H1 (cell line): ENCODE measurements around the gene WDR54. TPM values are rescaled to one million over a fixed set of nuclear protein-coding genes. Genes with fewer than 3 reads are reported as not detected.

ENCODE experiments used
- CTCF ChIA-PET: fragments of 300-600 bp; sonication (Branson Sonifier 250); formaldehyde crosslinking; loops from one replicate; lab custom pipeline; 2021; ENCODE audit not compliant: partially characterized antibody; lab: Charles Lee
- POLR2A ChIA-PET: fragments of 300-600 bp; sonication (Branson Sonifier 250); formaldehyde crosslinking; loops from one replicate; lab custom pipeline; 2021; ENCODE audit warnings: inconsistent platforms; ENCODE audit not compliant: partially characterized antibody; lab: Charles Lee
- DNase-seq, 2 experiments: peaks; one replicate each; pipeline versions ENCODE4 v3.0.0 to v3.0.0-alpha.2; 2010 to 2022; ENCODE audit warnings: low spot score in 2 of 2, low read depth in 1 of 2, mixed read lengths in 1 of 2
- FAIRE-seq: peaks from 2 replicates; lab custom pipeline; 2011; peaks lifted over from hg19 to GRCh38; lab: Jason Lieb, UNC
- H2AFZ ChIP-seq: 2 replicates; pipeline ENCODE4 v1.8.1; 2012; ENCODE audit warnings: low read length, inconsistent platforms
- H2AK5ac ChIP-seq: 2 replicates; pipeline ENCODE4 v1.6.1; 2013; ENCODE audit warnings: low read depth, low read length
- H2BK120ac ChIP-seq: replicated peaks from 2 replicates; pipeline ENCODE3; 2013; ENCODE audit warnings: low read depth, low read length, inconsistent platforms
- H2BK12ac ChIP-seq: 2 replicates; pipeline ENCODE4 v1.6.1; 2013; ENCODE audit warnings: low read depth, low read length
- H2BK15ac ChIP-seq: 2 replicates; pipeline ENCODE4 v1.6.1; 2013; ENCODE audit warnings: low read length
- H2BK20ac ChIP-seq: 2 replicates; pipeline ENCODE4 v1.6.1; 2013; ENCODE audit warnings: low read length
- H2BK5ac ChIP-seq: 2 replicates; pipeline ENCODE4 v1.6.1; 2013; ENCODE audit warnings: low read depth, low read length
- H3K14ac ChIP-seq: 2 replicates; pipeline ENCODE4 v1.6.1; 2013; ENCODE audit warnings: inconsistent platforms; ENCODE audit not compliant: insufficient read length
- H3K18ac ChIP-seq: 2 replicates; pipeline ENCODE4 v1.6.1; 2013; ENCODE audit warnings: low read length; ENCODE audit errors: extremely low read depth
- H3K23ac ChIP-seq: 2 replicates; pipeline ENCODE4 v1.6.1; 2013; ENCODE audit warnings: inconsistent platforms; ENCODE audit not compliant: insufficient read length
- H3K23me2 ChIP-seq: 2 replicates; pipeline ENCODE4 v1.6.1; 2013; ENCODE audit warnings: low read depth, low read length
- H3K27ac ChIP-seq: 2 replicates; pipeline ENCODE4 v1.6.1; 2011; ENCODE audit warnings: low read depth, low read length, inconsistent platforms
- H3K27me3 ChIP-seq, 4 experiments: replicated peaks in 1 of 4; 1 replicate in 1 of 4; 2 replicates in 3 of 4; pipeline versions ENCODE4 v1.6.1 to v1.8.1; 2011 to 2013; ENCODE audit warnings: low read length in 3 of 4, mild to moderate bottlenecking in 3 of 4, inconsistent platforms in 2 of 4, mixed read lengths in 2 of 4, moderate library complexity in 1 of 4; ENCODE audit not compliant: control insufficient read depth in 3 of 4, insufficient read depth in 3 of 4; ENCODE audit errors: extremely low read depth in 1 of 4
- H3K36me3 ChIP-seq, 4 experiments: 2 replicates each; pipeline versions ENCODE4 v1.6.1 to v1.8.1; 2011 to 2013; ENCODE audit warnings: mild to moderate bottlenecking in 4 of 4, low read length in 3 of 4, moderate library complexity in 2 of 4, control low read depth in 1 of 4, inconsistent platforms in 1 of 4; ENCODE audit not compliant: insufficient read depth in 4 of 4, control insufficient read depth in 2 of 4
- H3K4ac ChIP-seq: replicated peaks from 2 replicates; pipeline ENCODE3; 2013; ENCODE audit warnings: low read length, low read depth, mixed read lengths, inconsistent platforms; ENCODE audit not compliant: insufficient read length
- H3K4me1 ChIP-seq, 4 experiments: replicated peaks in 1 of 4; 1 replicate in 1 of 4; 2 replicates in 3 of 4; pipeline versions ENCODE4 v1.6.1 to v1.8.1; 2011 to 2013; ENCODE audit warnings: low read length in 3 of 4, inconsistent platforms in 2 of 4, mixed read lengths in 1 of 4; ENCODE audit not compliant: insufficient read depth in 4 of 4, control insufficient read depth in 3 of 4
- H3K4me2 ChIP-seq, 2 experiments: 2 replicates each; pipeline versions ENCODE4 v1.6.1 to v1.8.1; 2011 to 2013; ENCODE audit warnings: low read depth in 2 of 2, low read length in 2 of 2, control low read depth in 1 of 2, inconsistent platforms in 1 of 2, mild to moderate bottlenecking in 1 of 2; ENCODE audit not compliant: insufficient read depth in 1 of 2
- H3K4me3 ChIP-seq, 4 experiments: fragments of 200-600, 300-600 bp in 1 of 4; sonication (generic), shearing (Covaris generic), sonication (Bioruptor Twin) in 1 of 4; 2 replicates each; pipeline versions ENCODE4 v1.5.1 to v1.8.1; 2011 to 2016; ENCODE audit warnings: low read length in 4 of 4, low read depth in 3 of 4, control low read depth in 2 of 4, inconsistent platforms in 2 of 4, mild to moderate bottlenecking in 2 of 4, mixed read lengths in 1 of 4, moderate library complexity in 1 of 4; ENCODE audit not compliant: insufficient read depth in 2 of 4; ENCODE audit errors: extremely low read depth in 1 of 4
- H3K56ac ChIP-seq: replicated peaks from 2 replicates; pipeline ENCODE3; 2013; ENCODE audit warnings: low read depth, mild to moderate bottlenecking, mixed read lengths, low read length, inconsistent platforms; ENCODE audit not compliant: insufficient read length
- H3K79me1 ChIP-seq: 2 replicates; pipeline ENCODE4 v1.6.1; 2013; ENCODE audit warnings: low read depth, low read length, control low read depth
- H3K79me2 ChIP-seq, 2 experiments: 2 replicates each; pipeline versions ENCODE4 v1.6.1 to v1.8.1; 2012 to 2013; ENCODE audit warnings: low read length in 2 of 2, mild to moderate bottlenecking in 2 of 2, inconsistent platforms in 1 of 2; ENCODE audit not compliant: insufficient read depth in 2 of 2, control insufficient read depth in 1 of 2
- H3K9ac ChIP-seq, 4 experiments: replicated peaks in 1 of 4; 1 replicate in 1 of 4; 2 replicates in 3 of 4; pipeline versions ENCODE4 v1.6.1 to v1.8.1; 2011 to 2013; ENCODE audit warnings: low read depth in 3 of 4, low read length in 3 of 4, control low read depth in 2 of 4, mild to moderate bottlenecking in 2 of 4, moderate library complexity in 2 of 4, inconsistent platforms in 1 of 4; ENCODE audit errors: extremely low read depth in 1 of 4
- H3K9me3 ChIP-seq, 2 experiments: 2 replicates each; pipeline versions ENCODE4 v1.6.1 to v1.8.1; 2012 to 2013; ENCODE audit warnings: mild to moderate bottlenecking in 2 of 2, moderate library complexity in 2 of 2, control low read depth in 1 of 2, inconsistent platforms in 1 of 2, low read depth in 1 of 2, low read length in 1 of 2, mixed read lengths in 1 of 2; ENCODE audit not compliant: insufficient read depth in 2 of 2
- H4K20me1 ChIP-seq, 2 experiments: replicated peaks in 1 of 2; 2 replicates each; pipeline versions ENCODE3 to v1.8.1; 2011 to 2013; ENCODE audit warnings: inconsistent platforms in 2 of 2, low read length in 2 of 2, mild to moderate bottlenecking in 1 of 2; ENCODE audit not compliant: insufficient read depth in 2 of 2, control insufficient read depth in 1 of 2
- H4K5ac ChIP-seq: 2 replicates; pipeline ENCODE4 v1.6.1; 2013; ENCODE audit warnings: low read length, low read depth, mixed read lengths, inconsistent platforms; ENCODE audit not compliant: insufficient read length
- H4K8ac ChIP-seq: 2 replicates; pipeline ENCODE4 v1.8.0; 2013; ENCODE audit warnings: mild to moderate bottlenecking, moderate library complexity, low read length, inconsistent platforms; ENCODE audit not compliant: insufficient read depth; ENCODE audit errors: extremely low read depth
- H4K91ac ChIP-seq: replicated peaks from 2 replicates; pipeline ENCODE3; 2013; ENCODE audit warnings: low read length, mixed read lengths, inconsistent platforms; ENCODE audit not compliant: insufficient read length
- CEBPB ChIP-seq: IDR thresholded peaks from 2 replicates; pipeline ENCODE4 v1.6.1; 2012; ENCODE audit warnings: low read depth, low read length
- CHD1 ChIP-seq: IDR thresholded peaks from 2 replicates; pipeline ENCODE4 v1.6.1; 2012; ENCODE audit warnings: low read depth, low read length, improper control_type of control experiment
- NRF1 ChIP-seq: IDR thresholded peaks from 2 replicates; pipeline ENCODE4 v1.6.1; 2011; ENCODE audit warnings: mild to moderate bottlenecking, low read depth, low read length, improper control_type of control experiment
- POLR2A ChIP-seq, 2 experiments: IDR thresholded peaks; 1 replicate in 1 of 2; 2 replicates in 1 of 2; pipeline ENCODE4 v1.6.1; 2011; ENCODE audit warnings: low read depth in 2 of 2, low read length in 2 of 2, mild to moderate bottlenecking in 2 of 2; ENCODE audit errors: control extremely low read depth in 1 of 2
- RBBP5 ChIP-seq: IDR thresholded peaks from 2 replicates; pipeline ENCODE4 v1.7.1; 2012; ENCODE audit warnings: low read depth, mild to moderate bottlenecking, inconsistent platforms, low read length, moderate library complexity, borderline replicate concordance
- SIN3A ChIP-seq, 2 experiments: IDR thresholded peaks in 1 of 2; conservative IDR thresholded peaks in 1 of 2; 2 replicates each; pipeline ENCODE4 v1.6.1; 2011 to 2012; ENCODE audit warnings: low read length in 2 of 2, improper control_type of control experiment in 1 of 2, low read depth in 1 of 2, mild to moderate bottlenecking in 1 of 2
- SIX5 ChIP-seq: IDR thresholded peaks from 2 replicates; pipeline ENCODE4 v1.6.1; 2011; ENCODE audit warnings: mild to moderate bottlenecking, low read depth, low read length
- SP1 ChIP-seq: IDR thresholded peaks from 2 replicates; pipeline ENCODE4 v1.6.1; 2011; ENCODE audit warnings: low read depth, low read length
- SP4 ChIP-seq: IDR thresholded peaks from 2 replicates; pipeline ENCODE4 v1.6.1; 2012; ENCODE audit warnings: low read length, inconsistent platforms
- WGBS, 2 experiments: shearing (Covaris generic) in 1 of 2; methylation state at CpG; one replicate each; pipeline versions ENCODE4 v1.1.6 to v1.1.7; 2013 to 2015; ENCODE audit warnings: low lambda C conversion rate in 2 of 2, mixed read lengths in 2 of 2, inconsistent platforms in 1 of 2, low coverage in 1 of 2, missing lambda C conversion rate in 1 of 2; ENCODE audit not compliant: insufficient replicate concordance in 2 of 2, insufficient coverage in 1 of 2, insufficient read length in 1 of 2; ENCODE audit errors: extremely low coverage in 1 of 2, missing lambda C conversion rate in 1 of 2; 5-methylcytosine and 5-hydroxymethylcytosine counted together
- polyA plus RNA-seq, 7 experiments: library from polyadenylated mRNA; depleted of rRNA in 3 of 7; stranded (reverse) in 5 of 7; unstranded in 2 of 7; fragments of >200 nt in 5 of 7; fragments of 200-250 nt in 2 of 7; gene quantifications; 1 replicate in 5 of 7; 2 replicates in 1 of 7; 4 replicates in 1 of 7; pipeline versions ENCODE4 v1.2.1 to v1.2.3, GENCODE V29; 2011 to 2013; ENCODE audit warnings: missing spikeins in 2 of 7, mixed read lengths in 2 of 7
- total RNA-seq: library from RNA; stranded (reverse); fragmentation: NEBNext Ultra II Directional; extraction: Animal tissue kit (Norgen Biotek cat#: 25700); gene quantifications from 2 replicates; pipeline ENCODE4 v1.2.1, GENCODE V29; 2021
- TF ChIP-seq, protein P1 (sequence below): IDR thresholded peaks from 2 replicates; pipeline ENCODE4 v1.6.1; 2011; ENCODE audit warnings: low read depth, mild to moderate bottlenecking, low read length; ENCODE audit not compliant: insufficient read depth

WDR54 gene
- total and polyA plus RNA-seq, 2 of the 8 experiments (the other 6 are each of a cell fraction or from before 2014, with no cell fraction given): 41.6 to 125 TPM

DNA sequence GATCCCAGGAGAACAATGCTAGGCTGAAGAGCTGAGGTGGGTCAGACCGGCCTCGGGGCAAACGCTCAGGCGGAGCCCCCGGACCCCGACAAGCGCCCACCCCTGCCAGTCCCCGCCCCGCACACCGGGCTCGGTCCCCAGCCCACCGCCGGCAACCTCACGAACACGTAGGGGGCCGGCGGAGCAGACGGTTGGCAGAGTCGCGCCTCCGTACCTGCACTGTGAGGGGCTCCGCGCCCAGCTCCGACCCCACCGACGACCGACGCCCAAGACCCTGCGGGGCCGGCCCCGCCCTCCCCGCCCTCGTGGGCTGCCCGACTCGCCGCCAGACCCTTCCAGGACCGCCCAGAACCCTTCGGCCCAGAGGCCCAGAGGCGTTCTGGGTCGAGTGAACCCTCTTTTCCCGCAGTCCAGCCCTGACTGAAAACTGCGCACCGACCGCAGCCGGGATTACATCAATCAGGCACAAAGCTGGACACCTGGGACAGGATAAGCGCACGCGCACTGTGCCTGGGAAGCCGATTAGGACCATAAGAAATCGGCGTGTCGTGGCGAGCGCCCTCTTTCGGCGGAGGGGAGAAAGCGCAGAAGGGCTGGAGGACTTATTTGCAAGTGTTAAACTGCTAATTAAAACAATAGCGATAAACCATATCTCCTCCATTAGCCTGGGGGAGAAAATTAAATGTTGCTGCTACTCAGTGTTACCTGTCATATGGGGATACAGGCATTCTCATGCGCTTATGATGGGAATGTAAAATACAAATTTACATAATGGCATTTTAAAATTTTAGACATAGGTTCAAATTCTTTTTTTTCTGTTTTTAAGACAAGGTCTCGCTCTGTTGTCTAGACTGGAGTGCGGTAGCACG is 29.7 kb upstream of the WDR54 start:
- H3K4me1 ChIP-seq: peaks cover 0 to 3% (median 0%) of the 10 kb centered on the region in 4 experiments; a peak in 4 of 7 replicates
- H3K36me3 ChIP-seq: no peaks in the 10 kb centered on the region
- 7% methylated on average over 35 of the region's 62 CpGs; no CpG with 5 or more reads in 1 of the 2 experiments for WGBS, 2 experiments
- peak overlapping the region; percentile 98 for H3K56ac ChIP-seq
- H3K23ac ChIP-seq: no peak overlapping the region
- no peaks in the 10 kb centered on the region for H3K27me3 ChIP-seq
- H4K20me1 ChIP-seq: peaks cover 6 to 10% of the 10 kb centered on the region in 2 experiments
- H3K4ac ChIP-seq: no peak overlapping the region
- H3K27ac ChIP-seq: peak overlapping the region; percentile 98
- peak overlapping the region; percentile 86 to 96 (median 90) for H3K4me3 ChIP-seq
- H2AK5ac ChIP-seq: no peak overlapping the region
- peak overlapping the region; percentile 83 for H4K91ac ChIP-seq
- peak overlapping the region; percentile 98 for H2BK5ac ChIP-seq
- peak overlapping the region; percentile 100 for H3K18ac ChIP-seq
- H4K8ac ChIP-seq: peak overlapping the region; percentile 99
- H3K9me3 ChIP-seq: no peaks in the 10 kb centered on the region
- 0 out of 2 replicates have a peak overlapping the region, but pooled peaks have one; percentile 81 for H2BK12ac ChIP-seq
- peak overlapping the region; percentile 100 for H2BK15ac ChIP-seq
- H3K79me2 ChIP-seq: peaks cover 15 to 45% of the 10 kb centered on the region in 2 experiments
- peaks cover 6% of the 10 kb centered on the region for H3K23me2 ChIP-seq
- ChIA-PET POLR2A (interaction anchor here (0.6 to 3.3 kb wide), 25 partner anchors 9 to 391 kb away, joined by 3 to 16 read pairs (median 4); partner anchors contain the start of genes C2orf81, DCTN1, MTHFD2 and RTKN), CTCF (interaction anchor here (0.6 to 6.1 kb wide), 22 partner anchors 9 to 436 kb away, joined by 3 to 49 read pairs (median 4); partner anchors contain the start of genes DCTN1, INO80B and WBP1)
- no peak overlapping the region for H3K14ac ChIP-seq
- peak overlapping the region; percentile 99 for H4K5ac ChIP-seq
- DNase-seq (peak; percentile 90 to 98), FAIRE-seq (no peak)
- H2AFZ ChIP-seq: peak overlapping the region; percentile 83
- no peak overlapping the region for H2BK120ac ChIP-seq
- H3K9ac ChIP-seq: peak overlapping the region; percentile 83 to 97 (median 90)
- peak overlapping the region; percentile 90 to 92 for H3K4me2 ChIP-seq
- H3K79me1 ChIP-seq: peaks cover 10% of the 10 kb centered on the region
- H2BK20ac ChIP-seq: no peak overlapping the region
- TF ChIP-seq, protein P1, sequence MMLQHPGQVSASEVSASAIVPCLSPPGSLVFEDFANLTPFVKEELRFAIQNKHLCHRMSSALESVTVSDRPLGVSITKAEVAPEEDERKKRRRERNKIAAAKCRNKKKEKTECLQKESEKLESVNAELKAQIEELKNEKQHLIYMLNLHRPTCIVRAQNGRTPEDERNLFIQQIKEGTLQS: peak; percentile 30; the same call in 1 of the 2 replicates
- no peak for TF ChIP-seq CEBPB
- TF ChIP-seq NRF1: peak; percentile 57
- peak; percentile 30 for TF ChIP-seq SP1
- TF ChIP-seq CHD1: no peak
- TF ChIP-seq SP4: peak; percentile 100
- TF ChIP-seq RBBP5: peak; percentile 47; the same call in 1 of the 2 replicates
- TF ChIP-seq POLR2A (IDR thresholded peaks at IDR 0.05; ENCODE audit: control extremely low read depth in 1 of 2, low read depth in 2 of 2, low read length in 2 of 2): peak in 1 of 2 experiments; percentile 93; a peak in 2 of 3 replicates
- TF ChIP-seq SIX5: no peak
- TF ChIP-seq SIN3A (conservative IDR thresholded peaks at IDR 0.05 in 1 of 2, IDR thresholded peaks at IDR 0.05 in 1 of 2; ENCODE audit: low read depth in 1 of 2, low read length in 2 of 2): no peak; a peak in 1 of 4 replicates
